Smooth muscle cell (in vitro differentiated cells): ENCODE results near the gene PTGFRN. TPM values are rescaled to one million over a fixed set of nuclear protein-coding genes. Genes with fewer than 3 reads are reported as not detected.
A peak's percentile ranks its signal among the peaks of the same experiment; 100 is the strongest.
"Not testable (repeated sequence)": the region's sequence is repeated elsewhere in the genome, so short reads cannot be mapped to it uniquely, and the experiment has no call there.

Source experiments
- DNase-seq: peaks from one replicate; lab custom pipeline; 2025; ENCODE audit not compliant: unreplicated experiment; lab: John Stamatoyannopoulos, UW
- H2AFZ ChIP-seq: fragments of 200-600 bp; sonication (generic); 2 replicates; pipeline ENCODE4 v1.6.0; 2016; ENCODE audit warnings: antibody characterized with exemption, low read depth, mild to moderate bottlenecking
- H3F3A ChIP-seq: fragments of 200-600 bp; sonication (generic); 2 replicates; pipeline ENCODE4 v1.6.0; 2017; ENCODE audit warnings: antibody characterized with exemption, low read depth
- H3K27ac ChIP-seq: fragments of 200-600 bp; sonication (generic); 2 replicates; pipeline ENCODE4 v1.5.1; 2016; ENCODE audit warnings: low read depth, mild to moderate bottlenecking
- H3K27me3 ChIP-seq: fragments of 200-600 bp; sonication (generic); 2 replicates; pipeline ENCODE4 v1.6.1; 2016; ENCODE audit warnings: low read depth, mild to moderate bottlenecking
- H3K36me3 ChIP-seq: fragments of 200-600 bp; sonication (generic); 2 replicates; pipeline ENCODE4 v1.5.1; 2016; ENCODE audit warnings: low read depth
- H3K4me1 ChIP-seq: fragments of 200-600 bp; sonication (generic); 2 replicates; pipeline ENCODE4 v1.5.1; 2016; ENCODE audit warnings: low read depth
- H3K4me2 ChIP-seq: fragments of 200-600 bp; sonication (generic); 2 replicates; pipeline ENCODE4 v1.6.0; 2016; ENCODE audit warnings: mild to moderate bottlenecking
- H3K4me3 ChIP-seq: fragments of 200-600 bp; sonication (generic); 2 replicates; pipeline ENCODE4 v1.5.1; 2016; ENCODE audit warnings: mild to moderate bottlenecking
- H3K79me2 ChIP-seq: fragments of 200-600 bp; sonication (generic); 2 replicates; pipeline ENCODE4 v1.6.0; 2016; ENCODE audit warnings: low read depth, mild to moderate bottlenecking
- H3K9ac ChIP-seq: fragments of 200-600 bp; sonication (generic); 2 replicates; pipeline ENCODE4 v1.6.0; 2016; ENCODE audit warnings: low read depth
- H3K9me3 ChIP-seq: fragments of 200-600 bp; sonication (generic); replicated peaks from 2 replicates; pipeline ENCODE4 v1.5.1; 2016; ENCODE audit warnings: low read depth
- H4K20me1 ChIP-seq: fragments of 200-600 bp; sonication (generic); 2 replicates; pipeline ENCODE4 v1.6.0; 2016; ENCODE audit warnings: low read depth
- WGBS: methylation state at CpG from one replicate; pipeline ENCODE4 v1.1.7; 2016; ENCODE audit warnings: low lambda C conversion rate; 5-methylcytosine and 5-hydroxymethylcytosine counted together
- polyA plus RNA-seq: library from polyadenylated mRNA; unstranded; fragments of >200 nt; fragmentation: Nextera tagmentation; extraction: Ambion mirVana; gene quantifications from 2 replicates; pipeline ENCODE4 v1.2.1, GENCODE V29; 2016
- total RNA-seq: library from RNA; depleted of rRNA; stranded (reverse); fragments of >200 nt; gene quantifications from 2 replicates; pipeline ENCODE4 v1.2.3, GENCODE V29; 2014
- TF ChIP-seq, protein P1 (sequence below): fragments of 200-600 bp; sonication (generic); IDR thresholded peaks from 2 replicates; pipeline ENCODE4 v1.5.1; 2017; ENCODE audit warnings: borderline replicate concordance, mild to moderate bottlenecking, antibody characterized with exemption; ENCODE audit not compliant: insufficient read depth, poor library complexity, severe bottlenecking

The PTGFRN gene
- total and polyA plus RNA-seq, 2 experiments from 2014 or later = 64.2 to 97.9 TPM

DNA sequence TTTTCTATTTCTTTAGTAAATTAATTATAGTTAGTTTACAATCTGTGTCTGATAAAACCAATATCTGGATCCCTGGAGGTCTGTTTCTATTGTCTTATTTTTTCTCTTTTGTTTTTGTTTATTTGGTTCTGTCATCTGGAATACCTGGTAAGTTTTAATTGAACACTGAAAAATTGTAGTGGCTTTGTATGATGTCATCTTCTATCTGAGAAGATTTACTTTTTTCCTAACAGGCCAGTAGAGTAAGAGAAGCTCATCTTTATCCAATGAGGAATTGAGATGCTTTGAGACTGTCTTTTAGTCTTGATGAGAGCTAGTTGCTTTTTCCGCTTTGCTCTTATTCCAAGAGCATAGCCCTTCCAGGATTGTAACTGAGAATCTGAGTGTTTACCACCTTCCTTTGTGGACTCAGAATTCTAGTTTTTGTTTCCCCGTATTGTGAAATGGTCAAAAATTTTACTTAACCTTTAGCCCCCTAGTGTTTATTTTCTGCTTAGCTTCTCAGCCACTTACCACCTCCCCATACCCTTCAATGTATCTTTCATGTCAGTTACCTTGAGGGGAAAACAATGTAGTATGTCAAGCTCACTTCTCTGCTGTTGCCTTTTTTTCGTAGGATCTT lies 25.0 kb downstream of the PTGFRN start:
- no peaks in the 10 kb centered on the region for H3K9me3 ChIP-seq
- H3K27me3 ChIP-seq = no peaks in the 10 kb centered on the region
- H3K27ac ChIP-seq = peak overlapping the region; percentile 64
- H2AFZ ChIP-seq = no peak overlapping the region
- peaks cover 58% of the 10 kb centered on the region for H4K20me1 ChIP-seq
- H3F3A ChIP-seq = no peaks in the 10 kb centered on the region
- no peaks in the 10 kb centered on the region for H3K36me3 ChIP-seq
- no peak overlapping the region for H3K4me3 ChIP-seq
- no peak overlapping the region for H3K9ac ChIP-seq
- no peak for DNase-seq
- WGBS = 53% methylated on average over 3 of the region's 3 CpGs
- peaks cover 41% of the 10 kb centered on the region for H3K79me2 ChIP-seq
- TF ChIP-seq, protein P1, sequence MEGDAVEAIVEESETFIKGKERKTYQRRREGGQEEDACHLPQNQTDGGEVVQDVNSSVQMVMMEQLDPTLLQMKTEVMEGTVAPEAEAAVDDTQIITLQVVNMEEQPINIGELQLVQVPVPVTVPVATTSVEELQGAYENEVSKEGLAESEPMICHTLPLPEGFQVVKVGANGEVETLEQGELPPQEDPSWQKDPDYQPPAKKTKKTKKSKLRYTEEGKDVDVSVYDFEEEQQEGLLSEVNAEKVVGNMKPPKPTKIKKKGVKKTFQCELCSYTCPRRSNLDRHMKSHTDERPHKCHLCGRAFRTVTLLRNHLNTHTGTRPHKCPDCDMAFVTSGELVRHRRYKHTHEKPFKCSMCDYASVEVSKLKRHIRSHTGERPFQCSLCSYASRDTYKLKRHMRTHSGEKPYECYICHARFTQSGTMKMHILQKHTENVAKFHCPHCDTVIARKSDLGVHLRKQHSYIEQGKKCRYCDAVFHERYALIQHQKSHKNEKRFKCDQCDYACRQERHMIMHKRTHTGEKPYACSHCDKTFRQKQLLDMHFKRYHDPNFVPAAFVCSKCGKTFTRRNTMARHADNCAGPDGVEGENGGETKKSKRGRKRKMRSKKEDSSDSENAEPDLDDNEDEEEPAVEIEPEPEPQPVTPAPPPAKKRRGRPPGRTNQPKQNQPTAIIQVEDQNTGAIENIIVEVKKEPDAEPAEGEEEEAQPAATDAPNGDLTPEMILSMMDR = peak; percentile 34
- no peaks in the 10 kb centered on the region for H3K4me1 ChIP-seq
- no peak overlapping the region for H3K4me2 ChIP-seq

DNA sequence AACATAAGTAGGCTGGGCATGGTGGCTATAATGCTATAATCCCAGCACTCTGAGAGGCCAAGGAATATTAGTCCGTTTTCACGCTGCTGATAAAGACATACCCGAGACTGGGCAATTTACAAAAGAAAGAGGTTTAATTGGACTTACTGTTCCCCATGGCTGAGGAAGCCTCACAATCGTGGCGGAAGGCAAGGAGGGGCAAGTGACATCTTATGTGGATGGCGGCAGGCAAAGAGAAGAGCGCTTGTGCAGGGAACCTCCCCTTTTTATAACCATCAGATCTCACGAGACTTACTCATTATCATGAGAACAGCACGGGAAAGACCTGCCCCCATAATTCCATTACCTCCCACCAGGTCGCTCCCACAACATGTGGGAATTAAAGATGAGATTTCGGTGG lies 28.5 kb downstream of the PTGFRN start:
- H3K9me3 ChIP-seq = no peaks in the 10 kb centered on the region
- H3K4me2 ChIP-seq = no peak overlapping the region
- no peaks in the 10 kb centered on the region for H3K27me3 ChIP-seq
- DNase-seq = no peak
- no peak overlapping the region for H3K4me3 ChIP-seq
- H3K4me1 ChIP-seq = peaks cover 10% of the 10 kb centered on the region
- H3F3A ChIP-seq = no peaks in the 10 kb centered on the region
- peaks cover 67% of the 10 kb centered on the region for H4K20me1 ChIP-seq
- H3K27ac ChIP-seq = no peak overlapping the region
- no peak overlapping the region for H3K9ac ChIP-seq
- no peaks in the 10 kb centered on the region for H3K36me3 ChIP-seq
- no peak overlapping the region for H2AFZ ChIP-seq
- WGBS = 94% methylated on average over 11 of the region's 11 CpGs
- peaks cover 33% of the 10 kb centered on the region for H3K79me2 ChIP-seq
- TF ChIP-seq, protein P1 = no peak

DNA sequence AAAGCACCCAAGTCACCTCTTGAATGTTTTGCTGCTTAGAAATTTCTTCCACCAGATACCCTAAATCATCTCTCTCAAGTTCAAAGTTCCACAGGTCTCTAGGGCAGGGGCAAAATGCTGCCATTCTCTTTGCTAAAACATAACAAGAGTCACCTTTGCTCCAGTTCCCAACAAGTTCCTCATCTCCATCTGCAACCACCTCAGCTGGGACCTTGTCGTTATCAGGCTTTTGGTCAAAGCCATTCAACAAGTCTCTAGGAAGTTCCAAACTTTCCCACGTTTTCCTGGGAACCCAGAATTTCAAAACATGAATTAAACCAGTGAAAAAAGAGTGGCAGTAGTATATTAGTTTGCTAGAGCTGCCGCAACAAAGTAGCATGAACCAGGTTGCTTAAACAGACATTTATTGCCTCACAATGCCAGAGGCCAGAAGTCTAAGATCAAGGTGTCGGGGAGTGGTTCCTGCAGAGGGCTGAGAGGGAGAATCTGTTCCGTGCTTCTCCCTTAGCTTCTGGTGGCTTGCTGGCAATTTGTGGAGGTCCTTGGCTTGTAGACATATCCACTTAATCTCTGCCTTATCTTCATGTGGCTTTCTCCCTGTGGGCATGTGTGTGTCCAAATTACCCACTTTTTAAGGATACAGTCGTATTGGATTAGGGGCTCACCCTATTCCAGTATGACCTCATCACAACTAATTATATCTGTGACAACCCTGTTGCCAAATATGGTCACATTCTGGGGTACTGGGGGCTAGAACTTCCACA lies 30.2 kb downstream of the PTGFRN start:
- not testable (repeated sequence) for H3K27me3 ChIP-seq, H3K36me3 ChIP-seq, DNase-seq, H2AFZ ChIP-seq, H3K4me3 ChIP-seq, H3K9me3 ChIP-seq, H3F3A ChIP-seq, H3K9ac ChIP-seq, H3K27ac ChIP-seq
- peak overlapping the region; percentile 8 for H3K4me2 ChIP-seq
- H3K4me1 ChIP-seq = peaks cover 10% of the 10 kb centered on the region
- WGBS = 30% methylated on average over 6 of the region's 6 CpGs
- peaks cover 20% of the 10 kb centered on the region for H3K79me2 ChIP-seq
- H4K20me1 ChIP-seq = peaks cover 61% of the 10 kb centered on the region

DNA sequence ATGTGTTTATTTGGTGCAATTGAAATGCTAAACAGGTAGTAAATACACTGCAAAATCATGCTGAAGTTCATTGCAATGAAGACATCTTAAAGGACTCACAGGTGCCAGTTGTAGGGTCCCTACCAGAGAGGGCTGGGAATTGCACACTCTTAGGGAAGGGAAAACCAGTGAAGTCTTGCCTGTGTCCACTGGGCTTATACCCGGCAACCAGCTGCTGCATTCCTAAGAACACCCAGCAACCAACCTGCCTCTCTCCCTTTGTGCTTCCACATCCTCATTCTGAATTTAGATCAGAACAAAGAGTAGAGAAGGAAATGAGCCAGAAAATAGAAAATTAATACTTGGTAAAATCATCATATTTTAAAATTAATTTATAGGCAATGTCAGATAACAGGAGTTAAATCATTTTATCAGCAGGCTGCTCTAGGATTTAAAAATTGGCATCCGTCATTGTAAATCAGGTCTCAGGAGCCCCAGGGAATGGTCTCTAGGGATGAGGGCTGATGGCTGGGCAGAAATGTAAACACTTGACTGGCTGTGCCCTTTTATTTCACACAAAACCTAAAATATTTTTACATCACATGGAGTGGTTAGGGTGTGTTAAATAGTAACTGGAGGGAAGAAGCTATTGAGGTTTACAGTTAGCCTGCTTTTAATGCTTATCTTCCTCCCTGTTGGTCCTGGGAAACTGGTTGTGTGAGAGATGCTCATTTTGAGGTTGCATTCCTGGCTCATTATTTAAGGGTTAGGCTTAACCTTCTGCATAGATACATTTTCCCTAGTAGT lies 31.3 kb downstream of the PTGFRN start:
- WGBS = 81% methylated on average over 2 of the region's 2 CpGs
- no peaks in the 10 kb centered on the region for H3K36me3 ChIP-seq
- no peak overlapping the region for H3K9ac ChIP-seq
- no peaks in the 10 kb centered on the region for H3K27me3 ChIP-seq
- no peak for DNase-seq
- no peak overlapping the region for H3K4me3 ChIP-seq
- H3K79me2 ChIP-seq = peaks cover 10% of the 10 kb centered on the region
- no peaks in the 10 kb centered on the region for H3K9me3 ChIP-seq
- no peak overlapping the region for H2AFZ ChIP-seq
- peaks cover 58% of the 10 kb centered on the region for H4K20me1 ChIP-seq
- H3F3A ChIP-seq = no peaks in the 10 kb centered on the region
- TF ChIP-seq, protein P1 = no peak
- peak overlapping the region; percentile 1 for H3K27ac ChIP-seq
- peaks cover 10% of the 10 kb centered on the region for H3K4me1 ChIP-seq
- no peak overlapping the region for H3K4me2 ChIP-seq
